CD4-positive, alpha-beta T cell treated with Interleukin-6 for 4 hours (primary cell): ENCODE data around the gene GNB3.
A peak's percentile ranks its signal among the peaks of the same experiment; 100 is the strongest.

Experiments
- DNase-seq: peaks from one replicate; pipeline ENCODE4 v3.0.0-alpha.2; 2020; ENCODE audit warnings: mixed read lengths

Gene GNB3

GRCh38 chr12:6839482-6840201, 1.1 kb upstream of the GNB3 start:
- DNase-seq = no peak

GRCh38 chr12:6840330-6840729, 395 bp upstream of the GNB3 start:
- DNase-seq = no peak

- DNase-seq = no peak
Measured at GRCh38 chr12:6842075-6842474, 1.4 kb downstream of the GNB3 start.

GRCh38 chr12:6843118-6843902, 2.6 kb downstream of the GNB3 start:
- no peak for DNase-seq

- DNase-seq = no peak
Measured at GRCh38 chr12:6845395-6845794, 4.7 kb downstream of the GNB3 start.

DNA sequence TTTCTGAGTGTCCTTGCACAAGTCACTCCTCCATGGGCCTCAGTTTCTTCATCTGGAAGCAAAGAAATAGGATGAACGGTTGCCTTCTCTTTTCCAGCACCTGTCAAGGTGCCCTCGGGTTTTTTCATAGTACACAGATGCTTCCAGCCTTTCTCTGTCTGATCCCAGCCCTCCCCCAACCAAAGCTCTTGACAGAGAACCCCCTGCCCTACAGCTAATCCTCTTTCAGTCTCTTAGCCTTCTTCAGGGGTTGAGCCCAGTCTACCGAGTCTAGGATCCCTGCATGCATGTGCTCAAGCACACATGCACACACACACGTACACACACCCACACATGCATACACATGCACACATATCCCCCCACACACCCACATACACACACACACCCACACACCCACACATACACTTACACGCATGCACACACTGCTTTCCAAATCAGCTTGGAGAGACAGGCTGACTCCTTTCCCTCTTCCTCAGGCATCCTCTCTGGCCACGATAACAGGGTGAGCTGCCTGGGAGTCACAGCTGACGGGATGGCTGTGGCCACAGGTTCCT, 5.7 kb downstream of the GNB3 start:
- no peak for DNase-seq

DNA sequence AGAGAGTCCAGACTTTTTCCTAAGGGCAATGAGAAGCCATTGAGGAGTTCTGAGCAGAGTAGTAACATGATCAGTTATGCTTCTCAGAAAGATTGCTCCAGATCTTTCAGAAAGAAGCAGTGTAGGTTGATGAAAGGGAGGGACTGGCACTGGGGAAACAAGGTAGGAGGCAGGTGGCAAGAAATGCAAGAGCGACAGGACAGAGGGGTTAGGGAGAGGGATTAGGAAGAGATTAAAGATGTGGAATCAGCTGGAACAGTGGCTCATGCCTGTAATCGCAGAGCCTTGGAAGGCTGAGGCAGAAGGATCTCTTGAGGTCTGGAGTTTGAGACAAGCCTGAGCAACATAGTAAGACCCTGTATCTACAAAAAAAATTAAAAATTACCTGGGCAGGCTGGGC, 7.0 kb downstream of the GNB3 start:
- DNase-seq = no peak

GRCh38 chr12:6849427-6849826, 8.7 kb downstream of the GNB3 start:
- DNase-seq = no peak

GRCh38 chr12:6849976-6850560, 9.3 kb downstream of the GNB3 start:
- DNase-seq = no peak

GRCh38 chr12:6850796-6851152, 10.0 kb downstream of the GNB3 start:
- DNase-seq = no peak

DNA sequence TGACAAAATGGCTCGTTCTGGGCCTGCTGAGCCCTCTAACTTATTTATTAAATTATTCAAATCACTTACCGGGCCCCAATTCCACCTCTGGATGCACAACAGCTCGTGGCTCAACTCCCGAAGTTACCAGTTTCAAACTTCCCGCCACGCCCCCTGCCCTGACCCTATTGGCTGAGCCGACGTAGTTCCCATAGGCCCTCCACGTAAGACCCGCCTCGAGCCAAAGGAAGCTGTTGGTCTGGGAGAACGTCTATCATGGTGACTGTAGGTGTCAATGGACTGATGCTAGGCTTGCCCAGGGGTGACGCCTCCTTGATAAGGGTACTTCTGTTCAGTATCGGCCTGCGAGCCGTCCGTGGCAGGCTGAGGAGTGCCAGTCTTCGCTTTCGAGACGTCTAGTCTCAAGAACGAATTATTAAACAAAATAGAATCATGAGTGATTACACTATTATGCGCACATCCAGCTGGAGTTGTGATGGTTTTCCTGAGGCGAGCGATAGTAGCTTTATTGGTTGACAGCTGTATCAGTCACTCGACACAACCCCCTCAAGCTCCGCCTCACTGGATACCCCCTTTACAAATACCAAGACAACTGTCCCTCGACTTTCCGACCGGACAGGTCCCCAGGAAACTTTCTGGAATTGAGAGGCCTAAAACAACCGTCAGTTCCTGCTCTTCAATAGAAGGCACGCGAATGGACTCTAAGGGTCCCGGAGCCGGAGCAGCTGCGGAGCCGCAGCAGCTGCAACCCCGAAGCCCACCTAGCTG, 10.6 kb downstream of the GNB3 start, which contains the start of gene CDCA3:
TSS of gene CDCA3 (minus strand) at position 134 of the 768 bp plus-strand sequence. CDS start 334 bp downstream, outside the sequence.
- DNase-seq = peak; percentile 91

DNA sequence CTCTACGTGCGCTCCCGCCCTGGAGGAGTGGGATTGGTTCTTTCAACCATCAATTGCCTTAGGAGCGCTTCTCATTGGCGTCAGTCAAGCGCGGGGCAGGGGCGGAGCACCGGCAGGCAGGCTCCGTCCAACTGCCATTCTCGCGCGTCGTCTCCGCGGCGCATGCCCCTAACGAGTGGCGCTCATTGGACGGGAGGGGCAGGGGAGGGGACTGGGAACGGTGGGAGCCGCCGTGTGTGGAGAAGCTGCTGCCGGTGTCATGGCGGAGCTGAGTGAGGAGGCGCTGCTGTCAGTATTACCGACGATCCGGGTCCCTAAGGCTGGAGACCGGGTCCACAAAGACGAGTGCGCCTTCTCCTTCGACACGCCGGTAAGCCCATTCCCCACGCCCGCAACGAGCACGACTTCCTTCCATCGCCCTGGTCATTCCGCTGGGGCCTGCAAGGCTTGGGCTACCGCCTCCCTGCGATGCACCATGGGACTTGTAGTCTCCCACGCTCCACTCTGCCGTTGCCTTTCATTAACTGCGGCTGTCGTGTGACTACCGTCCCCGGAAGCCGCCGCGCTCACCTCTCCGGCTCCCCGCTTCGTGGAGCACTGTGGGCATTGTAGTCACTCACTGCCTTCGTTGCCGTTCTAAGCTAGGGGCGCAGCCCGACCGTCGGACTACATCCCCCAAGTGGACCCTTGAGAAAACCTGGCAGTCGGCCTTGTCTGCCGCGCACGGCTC, 11.4 kb downstream of the GNB3 start, which contains the start of gene USP5:
TSS of gene USP5 (plus strand) at position 230 of the 730 bp plus-strand sequence. CDS start at position 260, 30 bp downstream.
- DNase-seq = peak; percentile 99

DNA sequence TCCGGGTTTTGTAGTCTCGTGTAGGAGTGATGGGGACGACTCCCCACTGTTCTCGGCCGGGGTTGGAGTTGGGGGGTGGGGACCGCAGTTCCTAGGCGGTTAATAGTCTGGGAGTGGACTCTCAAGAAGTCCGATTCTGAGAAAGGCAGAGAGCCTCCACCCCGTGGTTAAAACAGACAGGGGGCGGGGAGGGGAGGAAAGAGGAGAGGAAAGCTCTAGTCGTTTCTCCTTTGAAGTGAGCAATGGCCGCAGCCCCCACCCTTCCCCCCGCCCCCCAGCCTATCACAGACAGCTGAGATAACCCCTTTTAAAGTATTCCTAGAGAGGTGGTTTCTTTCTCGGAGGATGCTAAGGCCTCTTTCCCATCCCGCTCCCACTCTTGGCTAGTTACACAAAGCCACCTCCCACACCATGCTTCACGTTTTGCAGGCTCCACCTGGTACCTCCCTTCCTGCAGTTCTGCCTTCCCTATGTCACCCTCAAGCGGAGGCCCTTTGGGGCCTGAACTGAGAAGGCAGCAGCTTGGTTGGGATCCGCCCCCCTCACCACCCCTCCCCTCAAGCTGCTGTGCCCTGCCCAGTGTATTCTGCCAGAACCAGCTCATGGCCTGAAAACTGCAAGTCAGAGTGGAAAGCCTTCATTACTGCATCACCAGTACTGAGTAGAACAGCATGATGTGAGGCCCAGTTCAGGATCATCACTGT, 12.1 kb downstream of the GNB3 start:
- peak; percentile 74 for DNase-seq

- DNase-seq = no peak
Measured at GRCh38 chr12:6853626-6854025, 12.9 kb downstream of the GNB3 start.

GRCh38 chr12:6854036-6854435, 13.3 kb downstream of the GNB3 start:
- DNase-seq = no peak

GRCh38 chr12:6855322-6855721, 14.6 kb downstream of the GNB3 start:
- no peak for DNase-seq

DNA sequence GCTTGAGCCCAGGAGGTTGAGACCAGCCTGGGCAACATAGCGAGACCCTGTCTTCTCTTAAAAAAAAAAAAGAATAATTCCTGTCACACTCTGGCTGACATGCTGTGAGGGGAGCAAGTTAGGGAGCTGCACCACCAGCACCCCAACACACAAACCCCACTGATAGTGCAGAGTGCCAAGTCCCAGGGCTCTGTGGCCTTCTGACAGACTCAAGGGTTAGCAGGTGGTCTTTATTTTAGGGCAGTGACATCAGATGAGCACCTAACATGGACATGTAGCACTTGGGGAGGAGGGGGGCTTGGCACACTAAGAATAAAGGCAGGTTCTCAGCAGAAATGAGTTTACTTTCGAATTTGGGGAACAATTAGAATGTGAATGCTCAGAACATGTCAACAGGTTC, 18.1 kb downstream of the GNB3 start:
- no peak for DNase-seq

GRCh38 chr12:6860116-6860515, 19.4 kb downstream of the GNB3 start:
- DNase-seq = no peak

- no peak for DNase-seq
Measured at GRCh38 chr12:6860942-6861341, 20.2 kb downstream of the GNB3 start.

GRCh38 chr12:6861391-6861790, 20.7 kb downstream of the GNB3 start:
- no peak for DNase-seq

DNA sequence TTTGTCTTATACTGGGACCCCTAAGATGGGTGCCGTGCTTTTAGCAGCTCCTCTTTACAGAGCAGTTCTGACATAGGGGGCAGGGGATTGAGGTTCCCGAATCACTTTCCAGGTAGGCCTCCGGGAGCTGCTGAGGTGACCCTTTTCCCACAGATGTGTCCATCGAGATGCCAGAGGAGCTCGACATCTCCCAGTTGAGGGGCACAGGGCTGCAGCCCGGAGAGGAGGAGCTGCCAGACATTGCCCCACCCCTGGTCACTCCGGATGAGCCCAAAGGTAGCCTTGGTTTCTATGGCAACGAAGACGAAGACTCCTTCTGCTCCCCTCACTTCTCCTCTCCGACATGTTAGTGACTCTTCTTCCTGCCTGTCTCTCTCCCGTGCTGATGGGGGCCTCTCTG, 22.3 kb downstream of the GNB3 start:
- no peak for DNase-seq
